Neural cell (in vitro differentiated cells): ENCODE results near the gene RBMS3. TPM values are rescaled to one million over a fixed set of nuclear protein-coding genes. Genes with fewer than 3 reads are reported as not detected.

ENCODE experiments used
- H2AFZ ChIP-seq: fragments of 200-600, 300-800 bp; sonication (generic), shearing (Covaris generic); 2 replicates; pipeline ENCODE4 v1.6.0; 2014; ENCODE audit warnings: low read depth, mild to moderate bottlenecking, antibody characterized with exemption, low read length, moderate library complexity
- H3F3A ChIP-seq: fragments of 200-600 bp; shearing (Covaris generic); 2 replicates; pipeline ENCODE4 v1.6.1; 2016; ENCODE audit warnings: mild to moderate bottlenecking, moderate library complexity, mixed read lengths, antibody characterized with exemption, low read length; ENCODE audit not compliant: insufficient read depth, poor library complexity, severe bottlenecking
- H3K27ac ChIP-seq: fragments of 200-600, 300-800 bp; sonication (generic), shearing (Covaris generic); 2 replicates; pipeline ENCODE4 v1.5.1; 2014; ENCODE audit warnings: mild to moderate bottlenecking, low read length, moderate library complexity
- H3K27me3 ChIP-seq: fragments of 300-800, 200-600 bp; sonication (generic), shearing (Covaris generic); 2 replicates; pipeline ENCODE4 v1.6.0; 2014; ENCODE audit warnings: mild to moderate bottlenecking, low read depth, low read length, moderate library complexity; ENCODE audit not compliant: insufficient read depth
- H3K36me3 ChIP-seq: fragments of 300-800, 200-600 bp; sonication (generic), shearing (Covaris generic); 2 replicates; pipeline ENCODE4 v1.5.1; 2014; ENCODE audit warnings: mild to moderate bottlenecking, antibody characterized with exemption, low read length, moderate library complexity; ENCODE audit not compliant: insufficient read depth
- H3K4me2 ChIP-seq: fragments of 300-800, 200-600 bp; sonication (generic), shearing (Covaris generic); 2 replicates; pipeline ENCODE4 v1.6.0; 2014; ENCODE audit warnings: mild to moderate bottlenecking, low read length
- H3K4me3 ChIP-seq: fragments of 300-800, 200-600 bp; sonication (generic), shearing (Covaris generic); 2 replicates; pipeline ENCODE4 v1.5.1; 2014; ENCODE audit warnings: mild to moderate bottlenecking, low read length, moderate library complexity
- H3K79me2 ChIP-seq: fragments of 200-600 bp; shearing (Covaris generic); replicated peaks from 2 replicates; pipeline ENCODE4 v1.6.0; 2014; ENCODE audit warnings: mild to moderate bottlenecking, low read length, moderate library complexity; ENCODE audit not compliant: insufficient read depth
- H3K9ac ChIP-seq: fragments of 300-800, 200-600 bp; sonication (generic), shearing (Covaris generic); 2 replicates; pipeline ENCODE4 v1.6.1; 2016; ENCODE audit warnings: mild to moderate bottlenecking, low read length, mixed read lengths
- H3K9me2 ChIP-seq: fragments of 200-600 bp; shearing (Covaris generic); 2 replicates; pipeline ENCODE4 v1.6.1; 2016; ENCODE audit warnings: mild to moderate bottlenecking, low read length, mixed read lengths; ENCODE audit not compliant: insufficient read depth
- H3K9me3 ChIP-seq: fragments of 200-600, 300-800 bp; sonication (generic), shearing (Covaris generic); 2 replicates; pipeline ENCODE4 v1.6.1; 2016; ENCODE audit warnings: mild to moderate bottlenecking, mixed run types, low read length, moderate library complexity, mixed read lengths
- H4K20me1 ChIP-seq: fragments of 200-600 bp; shearing (Covaris generic); 2 replicates; pipeline ENCODE4 v1.6.1; 2016; ENCODE audit warnings: mild to moderate bottlenecking, mixed run types; ENCODE audit not compliant: insufficient read depth
- EP300 ChIP-seq: fragments of 450-650 bp; conservative IDR thresholded peaks from 2 replicates; pipeline ENCODE4 v1.6.1; 2014; ENCODE audit warnings: antibody characterized with exemption, mild to moderate bottlenecking, moderate library complexity; ENCODE audit not compliant: poor library complexity, severe bottlenecking
- EZH2 ChIP-seq: fragments of 200-600, 300-800 bp; shearing (Covaris generic), sonication (generic); IDR thresholded peaks from 2 replicates; pipeline ENCODE4 v1.6.1; 2014; ENCODE audit warnings: antibody characterized with exemption, low read length, borderline replicate concordance, mild to moderate bottlenecking; ENCODE audit not compliant: insufficient read depth, poor library complexity, severe bottlenecking
- MXI1 ChIP-seq: fragments of 450-650 bp; conservative IDR thresholded peaks from 2 replicates; pipeline ENCODE4 v1.6.1; 2014; ENCODE audit warnings: antibody characterized with exemption, mild to moderate bottlenecking; ENCODE audit not compliant: poor library complexity, severe bottlenecking
- POLR2AphosphoS5 ChIP-seq: IDR thresholded peaks from 2 replicates; pipeline ENCODE4 v1.6.1; 2012
- RAD21 ChIP-seq: fragments of 450-650 bp; conservative IDR thresholded peaks from 2 replicates; pipeline ENCODE4 v1.6.1; 2014; ENCODE audit warnings: antibody characterized with exemption, mild to moderate bottlenecking, moderate library complexity
- REST ChIP-seq: IDR thresholded peaks from 2 replicates; pipeline ENCODE4 v1.6.1; 2012; ENCODE audit warnings: borderline replicate concordance
- SMC3 ChIP-seq: fragments of 450-650 bp; conservative IDR thresholded peaks from 2 replicates; pipeline ENCODE4 v1.6.1; 2014; ENCODE audit warnings: antibody characterized with exemption, mild to moderate bottlenecking, moderate library complexity; ENCODE audit not compliant: poor library complexity
- TAF1 ChIP-seq: IDR thresholded peaks from 2 replicates; pipeline ENCODE4 v1.6.1; 2012; ENCODE audit warnings: low read depth
- polyA plus RNA-seq: library from polyadenylated mRNA; depleted of rRNA; stranded (reverse); fragments of >200 nt; gene quantifications from 2 replicates; pipeline ENCODE4 v1.2.3, GENCODE V29; 2014
- TF ChIP-seq, protein P1 (sequence below): fragments of 450-650 bp; IDR thresholded peaks from 2 replicates; pipeline ENCODE4 v1.5.1; 2014; ENCODE audit warnings: antibody characterized with exemption, mild to moderate bottlenecking, moderate library complexity; ENCODE audit not compliant: poor library complexity, severe bottlenecking

The RBMS3 gene
- polyA plus RNA-seq, 1 donor from 2014 or later = 0.53 TPM

GRCh38 chr3:29557825-29558224 lies 277.0 kb downstream of the RBMS3 start:
- no peak for TF ChIP-seq EP300
- H3K79me2 ChIP-seq = no peaks in the 10 kb centered on the region
- H3K4me3 ChIP-seq = no peak overlapping the region
- no peaks in the 10 kb centered on the region for H3K9me2 ChIP-seq
- H2AFZ ChIP-seq = no peak overlapping the region
- no peak overlapping the region for H3K27ac ChIP-seq
- no peak overlapping the region for H3K4me2 ChIP-seq
- no peaks in the 10 kb centered on the region for H3K9me3 ChIP-seq
- no peaks in the 10 kb centered on the region for H3K36me3 ChIP-seq
- no peaks in the 10 kb centered on the region for H3F3A ChIP-seq
- H3K9ac ChIP-seq = no peak overlapping the region
- no peaks in the 10 kb centered on the region for H3K27me3 ChIP-seq
- no peaks in the 10 kb centered on the region for H4K20me1 ChIP-seq

GRCh38 chr3:29559741-29560465 lies 279.0 kb downstream of the RBMS3 start:
- no peaks in the 10 kb centered on the region for H3K27me3 ChIP-seq

More at GRCh38 chr3:29559741-29560465, 279.0 kb downstream of the RBMS3 start:
- Histone ChIP-seq H3K4me3 (no peak overlapping the region), H3K79me2 (no peaks in the 10 kb centered on the region), H3K9me3 (no peaks in the 10 kb centered on the region), H3K27ac (no peak overlapping the region), H3K36me3 (no peaks in the 10 kb centered on the region), H3K9ac (no peak overlapping the region), H4K20me1 (no peaks in the 10 kb centered on the region), H2AFZ (no peak overlapping the region), H3K9me2 (no peaks in the 10 kb centered on the region), H3F3A (no peaks in the 10 kb centered on the region), H3K4me2 (no peak overlapping the region)
- TF ChIP-seq REST = no peak
- no peak for TF ChIP-seq EZH2
- no peak for TF ChIP-seq POLR2AphosphoS5
- no peak for TF ChIP-seq RAD21
- TF ChIP-seq EP300 = no peak
- no peak for TF ChIP-seq SMC3
- no peak for TF ChIP-seq TAF1
- TF ChIP-seq, protein P1, sequence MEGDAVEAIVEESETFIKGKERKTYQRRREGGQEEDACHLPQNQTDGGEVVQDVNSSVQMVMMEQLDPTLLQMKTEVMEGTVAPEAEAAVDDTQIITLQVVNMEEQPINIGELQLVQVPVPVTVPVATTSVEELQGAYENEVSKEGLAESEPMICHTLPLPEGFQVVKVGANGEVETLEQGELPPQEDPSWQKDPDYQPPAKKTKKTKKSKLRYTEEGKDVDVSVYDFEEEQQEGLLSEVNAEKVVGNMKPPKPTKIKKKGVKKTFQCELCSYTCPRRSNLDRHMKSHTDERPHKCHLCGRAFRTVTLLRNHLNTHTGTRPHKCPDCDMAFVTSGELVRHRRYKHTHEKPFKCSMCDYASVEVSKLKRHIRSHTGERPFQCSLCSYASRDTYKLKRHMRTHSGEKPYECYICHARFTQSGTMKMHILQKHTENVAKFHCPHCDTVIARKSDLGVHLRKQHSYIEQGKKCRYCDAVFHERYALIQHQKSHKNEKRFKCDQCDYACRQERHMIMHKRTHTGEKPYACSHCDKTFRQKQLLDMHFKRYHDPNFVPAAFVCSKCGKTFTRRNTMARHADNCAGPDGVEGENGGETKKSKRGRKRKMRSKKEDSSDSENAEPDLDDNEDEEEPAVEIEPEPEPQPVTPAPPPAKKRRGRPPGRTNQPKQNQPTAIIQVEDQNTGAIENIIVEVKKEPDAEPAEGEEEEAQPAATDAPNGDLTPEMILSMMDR = no peak
- TF ChIP-seq MXI1 = no peak
